Hepatocyte (in vitro differentiated cells): ENCODE measurements around the gene DYNC2LI1.

Source experiments
- CTCF ChIP-seq: fragments of 200-600 bp; sonication (generic); IDR thresholded peaks from 2 replicates; pipeline ENCODE4 v1.5.1; 2016; ENCODE audit warnings: antibody characterized with exemption, mild to moderate bottlenecking; ENCODE audit not compliant: poor library complexity
- EZH2 ChIP-seq: fragments of 200-600 bp; sonication (generic); IDR thresholded peaks from 2 replicates; pipeline ENCODE4 v1.6.1; 2016; ENCODE audit warnings: antibody characterized with exemption, mild to moderate bottlenecking, borderline replicate concordance

DNA sequence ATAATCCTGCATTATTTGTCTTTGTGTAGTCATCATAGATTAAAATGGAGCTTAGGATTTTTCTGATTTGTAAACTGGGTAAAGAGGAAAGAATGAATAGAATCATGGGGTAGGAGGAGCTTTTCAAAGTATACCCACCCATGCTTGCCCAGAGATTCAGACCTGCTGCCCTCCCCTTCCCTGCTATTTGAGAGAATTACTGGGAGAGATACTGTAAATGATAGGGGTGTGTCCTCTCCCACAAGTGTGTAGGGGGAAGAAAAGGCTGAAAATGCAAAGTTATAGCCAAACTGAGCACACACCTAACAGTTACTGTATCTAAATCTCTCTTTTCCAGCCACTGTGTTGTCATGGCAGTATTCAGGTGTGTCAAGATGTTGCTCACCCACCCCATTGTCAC, 21.5 kb upstream of the DYNC2LI1 start:
- TF ChIP-seq CTCF (no peak), EZH2 (no peak)
